TTC549 (cell line): ENCODE measurements around the gene DUSP28.
"Not testable (repeated sequence)": the region's sequence is repeated elsewhere in the genome, so short reads cannot be mapped to it uniquely, and the experiment has no call there.

Source experiments
- FAIRE-seq: peaks from 2 replicates; lab custom pipeline; 2012; peaks lifted over from hg19 to GRCh38; lab: Jason Lieb, UNC

DUSP28 gene

DNA sequence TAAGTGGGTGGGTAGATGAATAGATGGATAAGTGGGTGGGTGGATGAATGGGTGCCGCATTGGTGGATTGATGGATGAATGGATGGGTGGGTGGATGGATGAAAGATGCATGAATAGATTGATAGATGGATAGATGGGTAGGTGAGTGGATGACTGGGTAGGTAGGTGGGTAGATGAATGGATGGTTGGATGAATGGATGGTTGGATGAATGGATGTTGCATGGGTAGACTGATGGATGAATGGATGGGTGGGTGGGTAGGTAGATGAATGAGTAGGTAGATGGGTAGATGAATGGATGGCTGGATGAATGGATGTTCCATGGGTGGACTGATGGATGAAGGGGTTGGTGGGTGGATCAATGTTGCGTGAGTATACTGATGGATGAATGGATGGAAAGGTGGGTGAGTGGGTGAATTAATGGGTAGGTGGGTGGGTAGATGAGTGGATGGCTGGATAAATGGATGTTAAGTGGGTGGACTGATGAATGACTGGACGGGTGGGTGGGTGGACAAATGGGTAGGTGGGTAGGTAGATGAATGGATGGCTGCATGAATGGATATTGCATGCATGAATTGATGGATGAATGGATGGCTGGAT, 32.9 kb upstream of the DUSP28 start:
- no peak for FAIRE-seq

DNA sequence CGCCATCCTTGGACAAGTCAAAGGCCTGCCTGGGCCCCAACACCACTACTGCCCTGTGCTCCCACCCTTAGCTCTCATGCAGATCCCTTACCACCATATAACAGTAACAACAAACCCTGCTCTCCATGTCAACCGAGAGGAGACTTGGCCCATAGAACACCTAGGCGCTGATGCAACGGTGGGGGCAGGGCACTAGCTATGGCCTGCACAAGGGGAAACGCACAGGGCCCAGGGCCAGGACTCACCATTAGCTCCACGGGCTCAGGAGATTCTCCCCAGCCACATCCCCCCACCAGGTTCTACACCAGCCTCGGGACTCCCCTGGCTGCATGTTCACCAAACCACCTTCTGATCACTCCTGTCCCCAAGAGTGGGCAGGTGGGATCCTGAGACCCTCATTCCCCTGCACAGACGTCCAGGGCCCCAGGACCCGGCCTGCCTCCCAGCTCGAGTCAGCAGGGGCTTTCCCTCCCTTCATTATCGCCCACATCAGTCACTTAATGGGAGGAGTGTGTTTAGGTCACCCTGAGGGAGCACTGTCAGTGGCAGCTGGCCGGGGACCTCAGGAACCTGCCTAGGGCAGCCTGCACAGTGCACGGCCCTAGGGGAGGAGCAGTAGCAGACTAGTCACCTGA, 31.6 kb upstream of the DUSP28 start:
- no peak for FAIRE-seq

DNA sequence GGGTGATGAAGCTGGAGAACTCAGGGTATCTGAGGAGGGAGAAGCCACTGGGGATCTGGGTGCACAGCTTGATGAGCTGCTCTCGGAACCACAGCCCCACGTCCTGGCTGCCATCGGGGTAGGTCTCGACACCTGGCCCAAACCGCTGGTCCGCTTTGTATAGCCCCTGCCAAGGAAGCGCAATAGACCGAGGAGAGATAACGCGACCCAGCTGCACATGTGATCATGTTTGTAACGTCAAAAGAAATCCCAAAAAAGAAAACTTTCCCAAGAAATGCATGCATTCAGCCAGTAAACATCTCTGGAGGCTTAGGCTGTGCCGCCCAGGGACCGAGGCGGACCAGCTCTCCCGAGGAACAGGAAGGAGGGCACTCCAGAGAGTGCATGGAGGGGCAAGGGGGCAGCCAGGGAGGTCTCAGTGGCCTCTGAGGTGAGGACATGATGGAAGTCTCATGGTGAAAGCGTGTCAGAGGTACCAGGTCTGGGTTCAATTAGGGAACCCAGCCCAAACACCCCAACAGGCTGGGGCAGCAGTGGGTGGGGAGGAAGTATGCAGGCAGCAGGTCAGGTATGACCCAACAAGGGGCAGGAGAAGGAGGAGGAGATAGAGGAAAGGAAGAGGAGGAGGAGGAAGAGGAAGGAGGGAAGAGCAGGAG, 30.7 kb upstream of the DUSP28 start:
- no peak for FAIRE-seq

DNA sequence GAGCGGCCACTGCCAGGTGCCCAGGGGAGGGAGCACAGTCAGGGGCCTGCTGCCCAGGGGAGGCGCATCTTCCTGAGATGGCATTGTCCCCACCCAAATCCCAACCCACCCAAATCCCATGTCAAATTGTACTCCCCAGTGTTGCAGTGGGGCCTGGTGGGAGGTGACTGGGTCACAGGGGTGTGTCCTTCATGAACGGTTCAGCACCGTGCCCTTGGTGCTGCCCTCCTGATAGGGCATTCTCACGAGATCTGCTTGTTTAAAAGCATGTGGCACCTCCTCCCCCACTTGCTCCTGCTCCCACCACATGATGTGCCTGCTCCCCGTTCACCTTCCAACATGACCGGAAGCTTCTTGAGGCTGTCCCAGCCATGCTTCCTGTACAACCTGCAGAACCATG, 30.0 kb upstream of the DUSP28 start:
- FAIRE-seq, result no peak

DNA sequence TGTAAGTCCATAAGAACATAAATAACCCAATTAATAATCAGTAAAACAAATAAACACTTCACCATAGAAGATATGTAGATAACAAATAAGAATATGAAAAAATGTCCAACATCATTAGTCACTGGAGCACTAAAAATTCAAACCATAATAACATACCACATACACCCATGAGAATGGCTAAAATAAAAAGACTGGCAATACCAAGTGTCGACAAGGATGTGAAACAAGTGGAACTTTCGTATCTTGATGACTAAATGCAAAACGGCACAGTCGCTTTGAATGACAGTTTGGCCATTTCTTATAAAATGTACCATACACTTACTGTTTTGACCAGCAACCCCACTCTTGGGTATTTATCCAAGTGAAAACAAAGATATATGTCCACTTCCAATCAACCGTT, 29.1 kb upstream of the DUSP28 start:
- FAIRE-seq, result no peak

DNA sequence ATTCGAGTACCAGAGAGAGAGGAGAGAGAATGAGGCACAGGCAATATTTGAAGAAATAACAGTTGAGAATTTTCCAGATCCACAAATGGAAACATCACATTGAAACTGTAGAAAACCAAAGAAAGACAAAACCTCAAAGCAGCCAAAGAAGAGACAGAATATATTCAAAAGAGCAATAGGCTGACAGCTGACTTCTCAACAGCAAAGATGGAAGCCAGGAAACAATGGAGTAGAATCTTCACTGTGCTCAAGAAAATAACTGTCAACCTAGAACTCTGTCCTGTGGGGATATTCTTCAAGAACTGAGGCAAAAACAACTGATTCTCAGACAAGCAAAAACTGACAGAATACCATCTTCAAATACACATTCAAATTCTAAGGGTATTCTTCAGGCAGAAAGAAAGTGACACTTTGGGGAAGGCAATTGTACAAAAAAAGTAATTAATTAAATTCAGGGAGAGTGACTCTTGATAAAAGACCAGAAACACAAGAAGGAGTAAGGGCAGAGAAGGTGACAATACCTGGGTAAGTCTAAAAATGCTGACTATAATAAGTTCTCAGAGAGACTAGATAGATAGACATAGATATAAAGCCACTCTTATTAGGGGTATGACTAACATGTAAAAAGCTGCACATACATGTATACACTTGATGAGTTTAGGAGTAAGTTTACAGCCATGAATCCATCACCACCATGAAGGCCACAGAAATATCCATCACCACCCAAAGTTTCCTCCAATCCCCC, 28.0 kb upstream of the DUSP28 start:
- no peak for FAIRE-seq

DNA sequence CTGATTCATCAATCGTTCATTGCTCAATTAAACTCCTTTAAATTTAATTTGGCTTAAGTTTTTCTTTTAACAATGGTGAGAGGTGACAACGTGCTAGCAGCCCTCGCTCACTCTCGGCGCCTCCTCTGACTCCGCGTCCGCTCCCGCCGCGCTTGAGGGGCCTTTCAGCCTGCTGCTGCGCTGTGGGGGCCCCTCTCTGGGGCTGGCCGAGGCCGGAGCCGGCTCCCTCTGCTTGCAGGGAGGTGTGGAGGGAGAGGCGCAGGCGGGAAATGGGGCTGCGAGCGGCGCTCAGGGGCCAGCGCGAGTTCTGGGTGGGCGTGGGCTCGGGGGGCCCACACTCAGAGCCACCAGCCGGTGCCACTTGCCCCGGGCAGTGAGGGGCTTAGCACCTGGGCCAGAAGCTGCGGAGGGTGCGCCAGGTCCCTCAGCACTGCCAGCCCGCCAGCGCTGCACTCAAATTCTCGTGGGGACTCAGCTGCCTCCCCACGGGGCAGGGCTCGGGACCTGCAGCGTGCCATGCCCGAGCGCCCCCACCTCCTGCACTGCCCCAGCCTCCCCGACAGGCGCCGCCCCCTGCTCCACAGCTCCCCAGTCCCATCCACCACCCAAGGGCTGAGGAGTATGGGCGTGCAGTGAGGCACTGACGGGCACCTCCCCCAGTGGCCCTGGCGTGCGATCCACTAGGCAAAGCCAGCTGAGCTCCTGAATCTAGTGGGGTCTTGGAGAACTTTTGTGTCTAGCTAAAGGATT, 22.0 kb upstream of the DUSP28 start:
- FAIRE-seq, result no peak

DNA sequence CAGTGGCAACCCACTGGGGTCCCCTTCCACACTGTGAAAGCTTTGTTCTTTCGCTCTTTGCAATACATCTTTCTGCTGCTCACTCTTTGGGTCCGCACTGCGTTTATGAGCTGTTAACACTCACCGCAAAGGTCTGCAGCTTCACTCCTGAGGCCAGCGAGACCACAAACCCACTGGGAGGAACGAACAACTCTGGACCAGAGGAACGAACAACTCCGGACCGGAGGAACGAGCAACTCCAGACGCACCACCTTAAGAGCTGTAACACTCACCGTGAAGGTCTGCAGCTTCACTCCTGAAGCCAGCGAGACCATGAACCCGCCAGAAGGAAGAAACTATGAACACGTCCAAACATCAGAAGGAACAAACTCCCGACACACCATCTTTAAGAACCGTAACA, 21.1 kb upstream of the DUSP28 start:
- FAIRE-seq, result not testable (repeated sequence)

DNA sequence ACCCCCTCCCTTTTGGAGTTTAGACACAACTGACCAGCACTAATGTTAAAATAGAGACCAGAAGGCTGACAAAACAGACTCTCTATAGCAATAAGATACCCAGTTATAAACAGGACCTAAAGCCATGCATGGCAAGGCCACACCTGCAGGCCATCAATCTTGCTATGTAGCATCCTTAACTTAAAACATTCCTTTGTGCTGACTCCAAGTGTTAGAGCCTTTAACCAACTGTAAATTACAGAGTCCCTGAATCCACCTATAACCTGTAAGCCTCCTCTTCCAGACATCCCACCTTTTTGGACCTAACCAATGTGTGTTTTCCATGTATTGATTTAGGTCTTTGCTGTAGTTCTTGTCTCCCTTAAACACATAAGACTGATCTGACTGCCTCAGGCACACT, 20.3 kb upstream of the DUSP28 start:
- FAIRE-seq, result no peak

DNA sequence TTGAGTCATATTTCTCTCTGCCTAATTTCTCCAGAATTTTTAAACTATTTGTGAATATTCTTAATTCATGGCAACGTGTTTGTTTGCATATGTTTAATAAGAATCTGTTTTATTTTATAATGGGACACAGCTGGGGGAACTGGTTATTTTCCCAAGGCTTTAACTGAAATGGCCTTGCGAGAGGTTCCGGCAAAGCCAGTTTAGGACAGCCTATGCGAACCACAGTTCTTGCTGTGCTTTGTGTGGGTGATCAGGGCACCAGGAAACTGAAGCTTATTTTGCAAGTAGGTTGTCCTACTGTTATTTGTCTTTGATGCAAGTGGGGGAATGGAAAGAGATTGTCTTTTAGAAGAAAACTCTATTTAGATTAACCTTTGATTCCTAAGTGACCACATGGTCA, 8.9 kb upstream of the DUSP28 start:
- no peak for FAIRE-seq

DNA sequence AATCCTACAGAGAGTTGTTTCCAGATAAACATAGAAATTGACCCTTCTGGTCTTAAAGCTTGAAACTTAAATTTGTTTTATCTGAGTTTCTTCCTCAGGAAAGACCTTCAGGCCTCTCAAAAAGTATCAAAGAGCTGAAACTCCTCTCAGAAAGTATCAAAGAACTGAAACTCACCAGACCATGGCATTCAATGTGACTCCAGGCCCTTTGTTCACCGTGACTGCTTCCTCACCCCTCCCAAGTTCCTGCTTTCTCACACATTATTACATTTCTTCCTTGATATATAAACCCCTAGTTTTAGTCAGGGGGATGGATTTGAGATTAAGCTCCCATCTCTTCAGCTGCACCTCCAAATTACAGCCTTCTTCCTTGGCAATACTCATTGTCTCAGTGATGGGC, 8.3 kb upstream of the DUSP28 start:
- FAIRE-seq, result no peak

DNA sequence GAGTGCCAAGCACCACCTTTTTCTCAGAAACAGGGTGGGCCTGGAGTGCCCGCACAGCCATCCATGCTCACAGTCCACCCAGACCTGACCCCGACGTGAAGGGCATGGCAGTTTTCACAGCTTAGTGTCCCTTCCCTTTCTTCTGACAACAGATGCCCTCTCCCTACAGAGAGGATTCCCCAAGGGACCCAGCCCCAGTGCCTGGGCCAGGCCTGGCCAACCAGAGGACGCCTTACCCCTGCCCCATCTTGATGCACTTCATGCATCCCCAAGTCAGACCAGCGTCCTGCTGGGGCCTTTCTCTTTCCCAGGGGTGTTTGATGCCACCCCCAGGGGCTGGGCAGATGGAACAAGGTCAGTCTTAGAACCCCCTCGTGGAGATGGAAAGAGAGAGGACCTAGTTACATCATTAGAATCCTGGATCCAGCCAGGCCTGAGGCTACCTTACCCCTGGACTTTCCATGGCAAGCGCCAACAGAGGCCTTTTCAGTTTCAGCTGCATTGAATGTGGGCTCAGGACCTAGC, 6.1 kb upstream of the DUSP28 start:
- FAIRE-seq, result no peak

DNA sequence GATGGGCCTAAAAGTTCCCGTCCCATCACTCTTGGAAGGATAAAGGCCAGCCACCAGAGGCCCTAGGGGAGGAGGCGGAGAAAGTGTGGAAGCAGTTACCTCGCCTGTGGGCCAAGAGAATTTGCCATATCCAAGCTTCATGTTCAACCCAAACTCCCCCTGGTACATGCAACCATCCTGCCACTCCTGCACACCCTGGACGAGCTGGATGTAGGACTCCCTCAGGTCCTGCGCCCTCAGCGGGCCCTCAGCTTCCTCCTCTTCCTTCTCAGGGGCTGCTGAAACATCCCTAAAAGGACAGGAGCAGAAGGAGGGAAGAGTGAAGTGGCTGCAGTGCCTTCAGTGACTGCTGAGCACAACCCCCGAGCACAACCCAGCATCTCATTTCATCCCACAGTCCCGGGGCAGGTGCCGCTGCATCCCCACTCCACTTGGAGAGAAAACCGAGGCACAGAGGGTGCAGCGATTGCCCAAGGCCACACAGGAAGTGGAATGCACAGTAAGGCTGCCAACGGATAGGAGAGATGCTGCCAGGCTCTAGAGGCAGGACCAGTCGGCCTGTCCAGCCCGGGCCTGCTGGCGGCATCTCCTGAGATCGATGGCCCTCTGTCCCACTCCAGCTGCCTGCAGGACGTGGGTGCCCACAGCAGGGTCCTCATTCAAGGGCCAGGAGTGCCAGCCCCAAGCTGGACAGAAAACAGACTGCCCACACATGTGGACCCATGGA, 5.2 kb upstream of the DUSP28 start:
- no peak for FAIRE-seq

DNA sequence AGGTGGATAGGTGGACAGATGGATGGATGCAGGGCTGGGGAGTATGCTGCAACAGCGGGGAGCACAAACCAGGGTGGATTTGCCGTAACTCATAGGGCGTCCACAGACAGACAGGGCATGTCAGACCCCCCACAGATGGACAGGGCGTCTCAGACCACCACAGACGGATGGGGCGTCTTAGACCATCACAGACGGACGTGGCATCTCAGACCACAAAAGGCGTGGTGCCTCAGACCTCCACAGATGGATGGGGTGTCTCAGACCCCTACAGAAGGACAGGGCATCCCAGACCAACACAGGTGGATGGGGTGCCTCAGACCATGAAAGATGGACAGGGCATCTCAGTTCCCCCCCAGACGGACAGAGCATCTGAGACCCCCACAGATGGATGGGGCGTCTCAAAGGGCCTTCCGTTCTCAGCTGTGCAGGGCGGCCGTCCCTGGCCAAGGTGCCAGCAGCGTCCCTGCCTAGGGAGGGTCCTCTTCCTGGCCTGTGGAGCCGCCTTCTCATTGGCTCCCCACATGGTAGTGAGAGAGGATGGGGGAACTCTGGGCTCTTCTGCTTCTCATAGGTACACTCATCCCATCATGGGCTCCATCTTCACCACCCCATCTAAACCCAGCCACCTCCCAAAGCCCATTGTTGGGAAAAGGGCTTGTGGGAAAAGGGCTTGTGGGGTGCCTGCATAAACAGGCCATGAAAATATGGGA, 4.5 kb upstream of the DUSP28 start:
- no peak for FAIRE-seq

DNA sequence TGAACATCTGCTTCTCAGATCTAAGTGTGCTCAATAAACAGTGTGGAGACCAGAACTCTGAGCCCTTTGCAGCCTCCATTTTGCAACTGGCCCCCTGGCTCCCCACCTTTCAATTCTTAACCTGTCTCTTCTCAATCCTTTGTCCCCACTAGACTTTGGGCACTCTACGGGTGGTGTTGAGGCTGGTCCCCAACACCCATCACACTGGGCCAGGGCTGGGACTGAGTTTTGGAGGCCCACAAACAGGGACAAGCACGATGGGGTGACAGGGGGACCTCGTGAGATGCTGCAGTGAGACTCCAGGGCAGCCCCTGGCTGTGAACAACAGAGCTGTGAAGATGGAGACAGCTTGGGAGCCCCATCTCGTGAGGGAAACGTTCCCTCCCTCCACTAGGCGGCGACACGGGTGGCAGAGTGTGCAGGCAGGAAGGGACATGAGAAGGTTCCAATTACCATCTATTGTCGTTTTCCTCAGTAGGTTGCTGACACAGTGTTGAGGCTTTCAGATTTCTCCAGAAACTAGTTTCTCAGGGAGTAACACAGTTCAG, 3.5 kb upstream of the DUSP28 start:
- FAIRE-seq, result no peak

DNA sequence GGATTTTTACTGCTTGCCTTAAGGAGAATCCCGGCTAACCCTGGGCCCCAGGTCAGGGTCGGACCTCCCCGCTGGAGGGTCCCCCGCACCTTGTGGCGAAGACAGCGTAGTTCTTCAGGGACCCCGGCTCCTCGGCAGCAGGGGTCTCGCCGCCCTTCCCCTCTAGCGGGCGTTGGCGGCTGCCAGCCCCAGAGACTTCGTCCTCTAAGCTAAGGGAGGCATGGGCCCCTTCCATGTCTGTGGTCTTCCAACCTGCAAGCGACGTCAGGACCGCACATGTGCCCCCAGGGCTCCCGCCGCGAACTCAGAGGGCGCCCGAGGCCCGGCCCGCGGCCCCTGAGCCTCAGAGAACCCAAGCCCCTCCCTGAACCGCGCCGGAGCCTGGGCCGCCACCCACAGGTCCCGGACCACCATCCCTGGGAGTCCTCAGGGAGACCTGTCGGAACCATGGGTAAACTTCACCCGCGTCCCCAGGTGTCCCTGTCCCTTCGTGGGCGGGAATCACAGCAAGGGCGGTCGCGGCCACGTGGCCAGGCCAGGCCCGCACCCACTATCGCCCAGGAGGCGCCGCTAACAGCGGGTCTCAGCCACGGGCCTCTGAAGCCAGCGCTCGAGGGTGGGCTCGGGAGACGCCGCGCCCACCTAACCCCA, 2.9 kb upstream of the DUSP28 start:
- no peak for FAIRE-seq

DNA sequence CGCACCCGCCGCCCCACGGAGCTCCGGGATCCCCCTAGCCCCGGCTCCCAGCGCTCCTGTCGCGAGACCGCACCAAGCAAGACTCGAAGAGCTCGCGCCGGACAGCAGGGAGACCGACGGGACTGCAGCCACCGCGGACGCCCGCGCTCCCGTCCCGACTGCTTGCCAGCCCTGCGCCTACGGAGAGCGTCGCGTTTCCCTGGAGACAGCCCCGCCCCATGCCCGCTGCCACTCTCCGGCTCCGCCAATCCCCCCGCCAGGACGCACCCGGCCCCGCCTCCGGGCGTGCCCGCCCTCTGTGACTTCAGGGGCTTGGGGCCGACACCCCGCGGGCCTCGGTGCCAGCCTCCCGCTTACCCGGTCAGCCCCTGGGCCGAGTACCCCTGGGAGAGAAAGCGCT, 2.3 kb upstream of the DUSP28 start, which contains the start of gene ANKMY1:
TSS of gene ANKMY1 (minus strand) at position 181 of the 400 bp plus-strand sequence. CDS start 653 bp downstream, outside the sequence.
- FAIRE-seq, result no peak

DNA sequence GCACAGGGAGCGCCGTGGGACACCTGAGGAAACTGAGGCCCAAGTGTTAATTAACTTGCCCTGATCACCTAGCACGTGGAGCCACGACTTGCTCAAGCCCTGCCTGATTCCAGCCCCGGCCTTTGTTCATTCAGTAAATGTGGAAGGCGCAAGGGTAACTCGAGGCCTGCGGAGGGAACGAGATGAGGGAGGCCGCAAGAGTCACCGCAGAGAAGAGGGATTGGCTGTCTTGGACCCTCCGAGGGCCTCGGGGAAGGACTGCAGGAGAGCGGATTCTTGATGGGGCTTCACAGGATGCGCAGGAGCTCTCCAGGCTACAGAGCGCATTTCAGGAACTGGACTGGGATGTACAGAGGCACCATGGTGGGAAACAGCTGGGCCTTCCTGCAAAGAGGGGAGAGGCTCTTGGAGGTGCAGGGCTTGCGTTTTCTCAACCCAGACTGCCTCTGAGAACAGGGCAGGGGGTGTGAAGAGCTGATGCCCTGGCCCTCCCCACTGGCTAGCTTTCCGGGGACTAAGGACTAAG, 1.9 kb upstream of the DUSP28 start:
- no peak for FAIRE-seq

DNA sequence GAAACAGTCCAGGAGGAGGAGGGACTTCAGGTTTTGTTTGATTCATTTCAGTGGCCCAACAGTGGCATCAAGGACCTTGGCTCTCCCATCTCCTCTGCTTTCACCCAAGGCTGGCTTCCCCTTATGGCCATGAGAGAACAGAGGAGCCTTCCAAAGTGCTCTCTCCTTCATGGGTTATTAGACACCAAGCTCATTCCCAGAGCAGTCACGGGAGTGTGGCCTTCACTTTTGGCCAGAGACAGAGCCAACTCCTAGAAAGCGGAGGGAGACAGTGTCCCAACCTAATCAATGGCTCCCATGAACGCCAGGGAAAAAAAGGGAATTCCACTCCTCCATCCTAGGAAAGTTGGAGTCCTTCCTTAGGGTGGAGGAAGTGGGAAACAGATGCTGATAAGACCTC, 871 bp upstream of the DUSP28 start:
- no peak for FAIRE-seq
